HG03066 (cell line): Measurements from ENCODE around the gene APBA1.

Source experiments
- ATAC-seq: cut with Tn5 transposase; IDR thresholded peaks from one replicate; pipeline ENCODE4 v1.9.1; 2021; ENCODE audit warnings: low read depth; ENCODE audit not compliant: unreplicated experiment

APBA1 gene

GRCh38 chr9:69542058-69542457 is 130.1 kb downstream of the APBA1 start:
- no peak for ATAC-seq

GRCh38 chr9:69535911-69536310 is 136.3 kb downstream of the APBA1 start:
- ATAC-seq, result no peak

- no peak for ATAC-seq
Measured at GRCh38 chr9:69535286-69535832, 136.8 kb downstream of the APBA1 start.

GRCh38 chr9:69532396-69532795 is 139.8 kb downstream of the APBA1 start:
- no peak for ATAC-seq

- no peak for ATAC-seq
Measured at GRCh38 chr9:69527454-69527853, 144.7 kb downstream of the APBA1 start.

GRCh38 chr9:69526699-69527098 is 145.5 kb downstream of the APBA1 start:
- ATAC-seq, result no peak

- peak; percentile 80 for ATAC-seq
Measured at GRCh38 chr9:69519470-69520240, 152.5 kb downstream of the APBA1 start.

- ATAC-seq, result no peak
Measured at GRCh38 chr9:69516353-69517322, 155.5 kb downstream of the APBA1 start.

- ATAC-seq, result no peak
Measured at GRCh38 chr9:69515810-69516209, 156.4 kb downstream of the APBA1 start.

GRCh38 chr9:69513141-69513820 is 158.9 kb downstream of the APBA1 start:
- ATAC-seq, result no peak

- no peak for ATAC-seq
Measured at GRCh38 chr9:69504058-69504457, 168.1 kb downstream of the APBA1 start.

- ATAC-seq, result no peak
Measured at GRCh38 chr9:69502671-69503301, 169.4 kb downstream of the APBA1 start.

- ATAC-seq, result no peak
Measured at GRCh38 chr9:69500896-69501295, 171.3 kb downstream of the APBA1 start.

- ATAC-seq, result no peak
Measured at GRCh38 chr9:69499959-69500358, 172.2 kb downstream of the APBA1 start.

- no peak for ATAC-seq
Measured at GRCh38 chr9:69499407-69499806, 172.8 kb downstream of the APBA1 start.

GRCh38 chr9:69498470-69498869 is 173.7 kb downstream of the APBA1 start:
- no peak for ATAC-seq

- ATAC-seq, result no peak
Measured at GRCh38 chr9:69497816-69498215, 174.4 kb downstream of the APBA1 start.

- ATAC-seq, result no peak
Measured at GRCh38 chr9:69496846-69497450, 175.2 kb downstream of the APBA1 start.

GRCh38 chr9:69495296-69495695 is 176.9 kb downstream of the APBA1 start:
- no peak for ATAC-seq

GRCh38 chr9:69494763-69495162 is 177.4 kb downstream of the APBA1 start:
- ATAC-seq, result no peak
